GM19455 (cell line): ENCODE measurements around the gene RIN3.

Experiments used
- ATAC-seq: cut with Tn5 transposase; IDR thresholded peaks from one replicate; pipeline ENCODE4 v1.9.1; 2021; ENCODE audit not compliant: unreplicated experiment

RIN3 gene

GRCh38 chr14:92590941-92591340 is 77.4 kb downstream of the RIN3 start:
- ATAC-seq: no peak

DNA sequence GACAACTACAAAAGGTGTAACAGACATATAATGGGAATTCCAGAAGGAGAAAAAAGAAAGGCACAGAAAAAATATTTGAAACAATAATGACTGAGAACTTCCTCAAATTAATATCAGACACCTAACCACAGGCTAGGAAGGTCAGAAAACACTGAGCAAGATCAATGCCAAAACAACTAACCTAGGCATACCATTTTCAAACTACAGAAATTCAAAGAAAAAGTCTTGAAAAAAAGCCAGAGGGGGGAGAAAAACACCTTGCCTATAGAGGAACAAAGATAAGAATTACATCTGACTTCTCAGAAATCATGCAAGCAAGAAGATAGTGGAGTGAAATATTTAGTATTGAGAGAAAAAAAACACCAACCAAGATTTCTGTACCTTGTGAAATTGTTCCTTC is 77.8 kb downstream of the RIN3 start:
- no peak for ATAC-seq

GRCh38 chr14:92595267-92595666 is 81.7 kb downstream of the RIN3 start:
- no peak for ATAC-seq

DNA sequence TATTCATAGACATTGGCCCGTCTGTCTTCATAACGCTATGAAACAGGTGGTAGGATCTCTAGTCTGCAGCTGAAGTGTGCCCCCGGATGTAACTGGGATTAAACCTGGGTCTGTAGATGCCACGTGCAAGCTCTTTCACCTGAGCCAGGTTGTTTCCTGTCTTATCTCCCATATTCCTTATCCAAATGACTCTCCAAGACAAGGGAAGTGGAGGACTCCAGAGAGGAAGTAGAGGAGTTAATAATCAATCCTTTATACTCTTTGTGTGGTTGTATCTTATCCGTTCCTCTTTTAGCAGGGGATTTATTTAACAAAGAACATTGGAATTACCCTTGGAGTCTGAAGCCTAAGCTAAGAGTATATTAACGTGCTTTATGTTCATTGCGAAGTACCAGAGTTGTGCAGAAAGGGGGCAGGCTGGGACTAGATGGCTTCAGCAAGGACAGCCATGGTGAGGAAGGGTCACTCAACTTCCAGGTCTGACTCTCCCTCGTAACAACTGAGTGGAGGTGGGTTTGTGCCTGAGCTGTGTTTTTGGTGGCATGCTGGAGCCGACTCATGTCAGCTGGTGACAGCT is 82.8 kb downstream of the RIN3 start:
- ATAC-seq: no peak

- no peak for ATAC-seq
These were observed 84.6 kb downstream of the RIN3 start for GRCh38 chr14:92597906-92598905.

DNA sequence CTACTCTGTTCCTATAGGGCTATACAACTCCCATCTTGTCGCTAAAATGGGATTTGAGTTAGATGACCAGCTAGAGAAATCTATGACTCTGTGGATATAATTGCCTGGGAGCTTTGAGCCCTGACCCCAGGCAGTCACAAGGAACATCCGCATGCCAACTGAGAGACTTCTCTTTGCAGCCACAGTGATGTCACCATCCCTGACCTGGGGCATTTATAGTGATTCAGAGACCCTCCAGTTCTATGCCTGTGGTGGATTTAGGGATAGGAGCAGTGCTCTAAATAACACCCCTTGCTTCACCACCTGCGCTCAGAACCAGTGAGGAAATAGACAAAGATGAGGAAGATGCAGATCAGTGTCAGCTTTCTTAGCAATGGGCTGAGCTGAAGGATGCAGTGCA is 86.2 kb downstream of the RIN3 start:
- no peak for ATAC-seq

DNA sequence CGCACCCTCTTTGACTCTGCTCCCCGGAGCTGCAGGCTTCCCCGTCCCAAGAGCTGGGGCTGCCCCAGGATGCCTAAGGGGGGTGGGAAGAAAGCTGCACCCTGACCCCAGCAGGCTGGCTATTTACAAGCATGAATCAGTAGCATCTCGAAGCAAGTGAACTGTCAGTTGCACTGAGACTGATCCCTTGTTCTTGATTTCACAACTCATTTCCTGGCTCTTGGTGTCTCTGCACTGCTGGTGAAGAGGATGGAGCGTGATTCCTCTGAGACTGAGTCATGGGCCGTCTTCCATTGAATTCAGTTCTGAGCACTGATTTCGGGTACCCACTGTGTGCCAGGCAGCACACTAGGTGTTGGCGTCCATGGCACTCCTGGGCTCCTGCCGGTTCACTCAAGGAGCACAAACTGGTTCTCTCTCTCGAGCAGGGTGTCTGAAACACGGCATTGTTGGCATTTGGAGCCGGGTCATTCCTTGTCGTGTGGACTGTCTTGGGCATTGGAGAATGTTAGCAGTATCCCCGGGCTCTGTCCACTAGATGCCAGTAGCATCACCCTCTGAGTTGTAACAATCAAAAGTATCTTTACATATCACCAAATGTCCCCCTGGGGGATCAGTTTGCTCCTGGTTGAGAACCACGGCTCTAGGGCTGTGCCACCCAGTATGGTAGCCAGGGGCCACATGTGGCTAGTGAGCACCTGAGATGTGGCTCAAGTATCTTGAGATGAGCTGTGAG is 86.9 kb downstream of the RIN3 start:
- ATAC-seq: no peak

DNA sequence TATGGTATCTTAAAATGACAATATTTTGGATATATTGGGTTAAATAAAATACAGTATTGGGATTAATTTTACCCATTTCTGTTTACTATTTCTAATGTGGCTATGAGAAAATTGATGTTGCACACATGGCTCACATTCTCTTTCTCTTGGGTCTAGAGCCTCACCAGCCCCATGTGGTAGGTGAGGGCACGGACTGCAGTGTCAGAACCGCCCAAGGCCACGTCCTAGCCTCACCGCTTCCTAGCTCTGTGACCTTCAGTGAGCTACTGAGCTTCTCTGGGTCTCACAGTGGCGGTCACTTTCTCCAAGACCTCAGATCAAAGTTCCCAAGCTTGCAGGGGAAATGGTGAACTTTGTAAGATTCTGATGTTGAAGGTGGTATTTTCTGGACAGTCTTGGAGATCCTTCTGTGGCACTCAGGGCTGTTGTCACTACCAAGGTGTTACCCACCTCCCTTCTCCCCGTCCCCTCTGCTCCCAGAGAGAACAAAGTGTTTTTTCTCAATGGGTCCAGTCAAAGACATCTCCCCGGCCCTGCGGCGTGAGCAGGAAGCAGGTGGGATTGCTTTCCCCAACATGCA is 87.6 kb downstream of the RIN3 start:
- no peak for ATAC-seq

GRCh38 chr14:92601757-92602417 is 88.3 kb downstream of the RIN3 start:
- ATAC-seq: no peak

DNA sequence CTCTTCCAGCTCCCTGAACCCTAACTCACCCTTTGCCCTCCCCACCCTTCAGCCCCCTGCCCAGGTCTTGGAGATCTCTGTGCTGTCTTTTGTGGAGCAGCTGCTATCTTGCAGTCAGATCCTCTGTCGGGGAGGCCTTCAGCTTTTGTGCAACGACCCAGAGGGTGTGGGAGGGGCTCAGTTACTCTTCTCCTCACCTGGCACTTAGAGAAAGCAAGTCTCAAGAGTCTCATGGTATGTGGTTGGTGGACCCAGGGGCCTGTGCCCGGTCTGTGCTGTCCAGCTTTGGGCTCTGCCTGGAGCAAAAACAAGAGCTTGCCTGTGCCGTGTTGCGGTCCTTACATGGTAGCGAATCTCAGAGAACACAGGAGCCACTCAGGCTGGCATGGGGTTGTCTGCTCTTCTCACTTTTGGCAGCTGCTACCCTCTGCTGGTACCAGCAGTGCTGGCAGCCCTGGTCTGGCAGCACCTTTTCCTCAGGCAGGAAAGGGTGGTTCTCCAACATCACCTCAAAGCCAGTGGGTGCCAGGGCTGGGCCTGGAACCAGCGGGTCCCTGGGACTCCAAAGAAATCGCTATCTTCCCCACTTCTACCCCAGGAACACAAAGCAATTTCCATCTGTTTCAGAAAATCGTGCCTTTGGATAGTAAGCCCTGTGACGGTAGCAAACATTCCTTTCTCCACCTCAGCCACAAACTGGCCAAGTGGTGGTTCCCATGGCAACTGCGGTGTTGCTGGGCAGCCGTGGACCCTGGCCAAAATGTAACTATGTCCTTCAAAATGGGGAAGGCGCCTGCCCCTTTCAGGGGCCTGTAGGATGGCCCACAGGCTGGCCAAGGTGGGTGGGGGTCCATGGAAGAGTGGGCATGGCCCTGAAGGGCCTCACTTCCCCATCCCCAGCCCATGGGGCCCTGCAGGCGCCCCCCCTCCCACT is 90.0 kb downstream of the RIN3 start:
- ATAC-seq: no peak

DNA sequence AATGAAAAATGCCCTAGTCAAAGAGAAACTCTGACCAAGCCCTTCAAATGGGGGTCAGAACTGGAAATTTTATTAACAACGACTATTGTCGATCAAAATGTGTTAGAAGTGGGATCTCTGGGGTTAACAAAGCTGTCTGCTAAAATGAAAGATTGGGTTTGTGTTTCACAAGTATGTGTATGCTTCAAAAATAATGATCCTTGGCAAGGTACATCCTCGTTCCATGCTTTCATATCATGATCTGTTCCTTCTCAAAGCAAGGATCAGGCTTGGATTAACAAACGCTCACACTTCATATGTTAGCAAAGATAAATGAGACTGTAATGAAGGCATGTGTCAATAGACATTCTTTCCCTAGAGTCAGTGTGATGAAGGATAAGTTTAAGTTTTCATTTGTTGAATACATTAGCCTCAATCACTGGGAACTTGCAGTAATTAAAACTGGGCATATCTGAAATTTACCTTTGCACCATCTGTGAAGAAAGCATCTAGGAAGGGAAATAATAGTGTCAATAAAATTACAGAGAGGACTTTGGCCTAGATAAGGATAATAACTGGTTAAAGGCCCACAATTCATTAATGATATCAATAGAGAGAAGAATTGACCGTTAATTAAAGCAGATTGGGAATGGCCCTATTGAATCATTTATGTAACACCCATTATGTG is 91.8 kb downstream of the RIN3 start:
- no peak for ATAC-seq

DNA sequence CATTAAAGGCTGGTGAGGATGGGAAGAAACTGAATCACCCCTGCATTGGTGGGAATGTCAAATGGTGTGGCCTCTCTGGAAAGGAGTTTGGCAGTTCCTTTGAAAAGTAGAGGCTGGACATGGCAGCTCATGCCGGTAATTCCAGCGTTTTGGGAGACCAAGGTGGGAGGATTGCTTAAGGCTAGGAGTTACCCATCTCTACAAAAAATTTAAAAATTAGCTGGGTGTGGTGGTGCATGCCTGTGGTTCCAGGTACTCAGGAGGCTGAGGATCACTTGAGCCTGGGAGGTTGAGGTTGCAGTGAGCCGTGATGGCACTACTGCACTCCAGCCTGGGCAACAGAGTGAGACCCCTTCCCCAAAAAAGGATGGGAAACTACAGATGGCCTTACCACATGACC is 93.7 kb downstream of the RIN3 start:
- ATAC-seq: no peak

GRCh38 chr14:92607702-92608429 is 94.3 kb downstream of the RIN3 start:
- no peak for ATAC-seq

GRCh38 chr14:92609955-92610354 is 96.4 kb downstream of the RIN3 start:
- ATAC-seq: no peak

- no peak for ATAC-seq
These were observed 97.3 kb downstream of the RIN3 start for GRCh38 chr14:92610849-92611271.

GRCh38 chr14:92613008-92613658 is 99.6 kb downstream of the RIN3 start:
- no peak for ATAC-seq

DNA sequence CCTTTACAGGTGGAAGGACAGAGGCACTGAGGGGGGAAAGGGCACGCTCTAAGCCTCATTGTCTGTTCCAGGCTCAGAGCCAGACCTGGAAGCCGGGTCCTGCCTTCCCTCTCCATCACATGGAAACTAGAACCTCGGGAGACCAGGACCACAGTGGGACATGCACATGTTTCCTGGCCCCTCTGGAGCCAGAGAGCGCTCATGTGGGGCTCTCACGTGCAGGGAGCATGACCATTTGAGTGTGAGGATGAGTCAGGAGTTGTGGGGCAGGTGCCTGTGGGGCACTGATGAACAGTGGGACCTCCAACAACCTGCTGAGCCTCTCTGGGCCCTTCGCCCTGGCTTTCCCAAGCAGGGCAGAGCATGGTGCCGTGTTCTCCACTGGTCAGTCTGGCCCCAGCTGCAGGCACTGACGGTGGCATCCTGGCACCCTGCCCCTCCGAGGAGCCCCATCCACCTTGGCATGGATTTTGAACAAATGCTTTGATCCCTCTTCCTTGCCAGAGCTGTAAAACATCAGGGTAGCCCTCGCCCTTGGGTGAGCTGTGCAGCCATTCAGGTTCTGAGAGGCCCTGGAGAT is 100.2 kb downstream of the RIN3 start:
- no peak for ATAC-seq

GRCh38 chr14:92615451-92615850 is 101.9 kb downstream of the RIN3 start:
- ATAC-seq: no peak
